GM10847 (cell line): Measurements from ENCODE around the gene KRT12.

Experiments used
- POLR2A ChIP-seq: IDR thresholded peaks from 2 replicates; pipeline ENCODE4 v1.6.1; 2011; ENCODE audit not compliant: insufficient read length; ENCODE audit errors: extremely low read depth

Gene KRT12

DNA sequence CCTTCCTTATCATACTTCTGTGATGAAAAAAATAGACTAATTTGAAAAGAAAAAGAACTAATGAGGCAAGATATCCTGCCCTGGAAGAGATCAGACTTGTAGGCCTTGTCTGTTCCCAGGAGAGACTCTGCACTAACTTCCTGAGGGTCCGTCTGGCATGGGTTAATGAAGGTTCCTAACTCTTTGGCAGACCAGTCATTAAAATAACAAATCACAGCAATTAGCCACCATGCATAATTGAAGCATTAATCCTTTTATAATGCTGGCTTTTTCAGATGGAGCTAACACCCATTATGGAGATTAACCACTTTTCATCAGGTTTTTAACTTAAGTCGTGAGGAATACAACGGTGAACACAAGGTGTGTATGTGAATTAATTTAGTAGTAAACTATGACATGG is 34.2 kb downstream of the KRT12 start:
- no peak for TF ChIP-seq POLR2A

DNA sequence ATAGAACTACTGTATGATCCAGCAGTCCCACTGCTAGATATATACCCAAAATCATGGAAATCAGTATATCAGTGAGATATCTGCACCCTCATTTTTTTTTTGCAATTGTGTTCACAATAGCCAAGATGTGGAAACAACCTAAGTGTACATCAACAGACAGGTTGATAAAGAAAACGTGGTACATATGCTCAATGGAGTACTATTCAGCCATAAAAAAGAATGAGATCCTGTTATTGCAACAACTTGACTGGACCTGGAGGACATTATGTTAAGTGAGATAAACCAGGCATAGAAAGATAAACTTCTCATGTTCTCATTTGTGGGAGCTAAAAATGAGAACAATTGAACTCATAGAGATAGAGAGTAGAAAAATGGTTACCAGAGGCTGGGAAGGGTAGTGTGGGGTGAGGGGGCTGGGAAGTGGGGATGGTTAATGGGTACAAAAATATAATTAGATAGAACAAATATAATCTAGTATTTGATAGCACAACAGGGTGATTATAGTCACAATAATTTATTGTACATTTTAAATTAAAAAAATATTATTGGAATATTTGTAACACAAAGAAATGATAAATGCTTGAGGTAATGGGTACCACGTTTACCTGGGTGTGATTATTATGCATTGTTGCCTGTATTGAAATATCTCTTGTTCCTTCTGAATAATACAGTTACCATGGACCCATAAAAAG is 36.8 kb downstream of the KRT12 start:
- TF ChIP-seq POLR2A = no peak

DNA sequence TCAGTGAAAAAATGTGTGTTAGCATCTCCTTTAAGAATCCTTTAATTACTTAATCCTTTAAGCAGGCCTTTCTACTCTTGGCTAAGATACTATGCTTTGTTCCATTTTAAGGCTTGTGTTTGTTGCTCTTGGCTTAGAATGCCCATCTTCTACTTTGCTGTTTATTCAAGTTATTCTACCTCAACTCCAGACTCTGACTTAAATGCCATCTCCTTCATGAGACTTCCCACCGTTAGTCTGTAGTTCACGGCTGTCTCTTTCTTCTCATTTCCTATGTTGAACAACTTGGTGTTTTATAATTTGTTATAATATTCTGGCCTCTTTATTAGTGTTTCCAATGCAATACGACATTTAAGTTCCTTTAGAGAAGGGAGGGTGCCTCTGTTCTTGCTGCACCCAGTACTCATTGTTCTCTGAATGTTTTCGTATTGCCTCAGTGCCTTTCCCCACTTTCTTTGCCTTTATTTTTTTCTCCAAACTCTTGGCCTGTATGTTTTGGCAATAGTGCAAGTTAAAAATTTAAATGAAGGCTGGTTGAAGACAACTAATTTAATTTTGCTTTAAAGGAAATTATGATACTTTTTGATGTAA is 38.5 kb downstream of the KRT12 start:
- no peak for TF ChIP-seq POLR2A

DNA sequence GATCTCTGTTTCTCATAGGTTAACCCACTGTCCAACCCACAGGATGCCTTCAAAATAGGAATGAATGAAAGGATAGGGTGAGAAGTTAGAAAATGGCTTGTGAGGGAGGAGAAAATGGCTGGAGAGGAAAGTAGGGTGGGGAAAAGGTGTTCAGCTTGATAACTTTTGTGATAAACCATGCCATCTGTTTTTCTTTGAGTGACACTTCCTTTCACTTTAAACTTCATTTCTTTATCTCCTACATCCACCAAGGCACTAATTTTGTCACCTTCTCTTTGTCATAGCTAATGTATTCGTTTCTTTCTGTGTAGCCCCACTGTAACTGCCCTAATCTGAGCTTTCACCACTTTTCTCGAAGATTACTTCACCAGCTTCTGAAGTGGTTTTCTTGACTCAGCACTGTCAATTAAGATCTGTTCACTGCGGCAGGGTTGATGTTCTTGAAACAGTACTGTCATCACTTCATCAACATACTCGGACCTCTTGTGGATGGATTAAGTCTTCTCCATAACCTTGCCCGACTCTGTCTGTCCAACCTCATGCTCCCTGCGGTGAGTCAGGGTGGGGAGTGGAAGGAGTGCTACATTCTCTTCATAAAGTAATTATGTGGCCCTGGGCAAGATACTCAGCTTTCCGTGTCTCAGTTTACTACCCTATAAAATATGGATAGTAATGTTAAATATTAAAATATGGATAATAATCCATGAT is 39.1 kb downstream of the KRT12 start:
- no peak for TF ChIP-seq POLR2A

DNA sequence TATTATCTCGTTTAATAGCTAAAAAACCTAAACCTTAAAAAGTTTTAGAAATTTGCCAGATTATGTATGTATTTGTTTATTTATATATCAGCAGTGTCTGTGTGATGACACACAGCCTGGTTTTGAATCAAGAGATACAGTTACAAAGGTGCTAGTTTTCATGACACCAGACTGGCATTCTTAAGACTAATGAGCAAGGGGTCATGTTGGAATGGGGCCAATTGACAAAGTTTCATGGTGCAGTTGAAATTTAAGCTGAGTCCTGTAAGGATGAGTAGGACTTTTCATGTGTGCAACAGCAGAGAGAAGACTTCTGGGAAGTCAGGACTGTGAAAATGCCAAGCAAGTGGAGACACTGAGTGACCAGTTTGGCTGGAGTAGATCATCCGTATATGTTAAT is 41.4 kb downstream of the KRT12 start:
- TF ChIP-seq POLR2A = no peak

DNA sequence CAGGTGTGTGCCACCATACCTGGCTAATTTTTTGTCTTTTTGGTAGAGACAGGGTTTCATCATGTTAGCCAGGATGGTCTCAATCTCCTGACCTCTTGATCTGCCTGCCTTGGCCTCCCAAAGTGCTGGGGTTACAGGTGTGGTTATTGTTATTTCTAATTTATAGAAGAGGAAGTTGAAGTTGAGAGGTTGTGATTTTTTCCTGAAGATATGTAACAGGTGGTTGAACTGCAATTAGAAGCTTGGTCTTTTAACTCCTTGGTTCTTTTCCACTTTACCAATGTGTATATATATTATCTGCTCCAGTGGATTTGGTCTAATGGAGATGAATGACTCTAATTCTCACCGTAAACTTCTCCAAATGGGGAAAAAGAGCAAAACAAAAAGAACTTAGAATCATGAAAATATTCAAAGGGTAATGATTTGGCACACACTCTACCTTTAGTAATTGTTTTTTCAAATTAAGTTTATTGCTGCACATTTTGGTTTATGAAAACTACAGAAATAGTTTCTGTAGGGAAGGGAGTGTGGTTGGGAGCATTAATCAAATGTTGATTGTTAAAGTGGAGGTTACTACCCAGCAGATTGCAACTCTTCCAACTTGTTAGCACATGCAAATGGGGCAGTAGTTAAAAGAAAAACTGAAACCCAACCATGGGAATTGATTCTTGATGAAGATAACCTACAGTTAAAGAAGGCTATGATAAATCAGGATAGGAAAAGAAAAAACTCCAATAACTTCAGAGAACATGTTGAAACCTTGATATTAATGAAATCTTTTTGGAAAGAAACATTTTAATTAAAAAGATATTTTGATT is 42.8 kb downstream of the KRT12 start:
- TF ChIP-seq POLR2A = no peak

DNA sequence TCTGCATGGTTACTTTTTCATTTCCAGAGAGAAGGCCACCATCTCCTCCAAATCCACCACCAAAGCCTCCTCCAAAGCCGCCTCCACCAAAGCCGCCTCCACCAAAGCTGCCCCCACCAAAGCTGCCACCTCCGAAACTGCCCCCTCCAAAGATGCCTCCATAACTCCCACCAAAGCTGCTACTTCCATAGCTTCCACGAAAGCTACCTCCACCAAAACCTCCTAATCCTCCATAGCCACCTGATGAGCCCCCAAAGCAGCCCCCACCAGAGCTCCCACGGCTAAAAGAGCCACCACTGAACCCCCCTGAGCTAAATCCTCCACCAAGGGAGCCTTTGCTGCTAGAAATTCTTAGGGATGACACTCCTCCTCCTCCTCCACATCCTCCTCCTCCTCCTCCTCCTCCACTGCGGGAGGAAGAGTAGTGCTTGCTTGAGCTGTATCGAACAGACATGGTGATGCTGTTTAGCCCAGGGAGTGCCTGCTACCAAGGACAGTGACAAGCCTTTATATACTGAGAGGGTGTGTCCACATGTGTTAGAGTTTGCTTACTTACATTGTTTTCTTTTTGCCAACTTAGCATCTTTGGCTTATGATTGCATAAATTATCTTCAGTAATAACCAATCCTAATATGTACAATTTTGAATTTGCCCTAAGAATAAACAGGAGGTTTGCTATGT is 44.8 kb downstream of the KRT12 start, which contains the start of gene KRT10:
TSS of gene KRT10 (minus strand) at position 483 of the 681 bp plus-strand sequence. CDS start at position 454, 29 bp downstream.
- TF ChIP-seq POLR2A = no peak

DNA sequence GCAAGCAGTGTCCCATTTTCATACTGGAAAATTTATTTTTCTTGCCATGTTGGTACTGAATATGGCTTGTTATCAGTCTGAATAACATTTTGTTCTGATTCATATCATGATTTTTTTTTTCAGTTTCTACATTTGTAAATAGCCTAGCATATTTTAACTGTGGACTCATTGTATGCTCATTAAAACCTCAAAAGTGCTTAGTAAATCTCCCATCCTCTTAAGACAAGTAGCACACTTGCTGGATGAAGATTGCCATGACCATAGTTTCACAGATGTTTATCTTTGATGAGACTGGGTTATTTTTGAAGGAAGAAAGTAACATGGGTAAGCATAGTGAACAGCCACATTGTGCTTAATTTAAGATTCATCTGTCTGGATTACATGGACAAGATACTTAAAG is 45.5 kb downstream of the KRT12 start:
- TF ChIP-seq POLR2A = no peak

DNA sequence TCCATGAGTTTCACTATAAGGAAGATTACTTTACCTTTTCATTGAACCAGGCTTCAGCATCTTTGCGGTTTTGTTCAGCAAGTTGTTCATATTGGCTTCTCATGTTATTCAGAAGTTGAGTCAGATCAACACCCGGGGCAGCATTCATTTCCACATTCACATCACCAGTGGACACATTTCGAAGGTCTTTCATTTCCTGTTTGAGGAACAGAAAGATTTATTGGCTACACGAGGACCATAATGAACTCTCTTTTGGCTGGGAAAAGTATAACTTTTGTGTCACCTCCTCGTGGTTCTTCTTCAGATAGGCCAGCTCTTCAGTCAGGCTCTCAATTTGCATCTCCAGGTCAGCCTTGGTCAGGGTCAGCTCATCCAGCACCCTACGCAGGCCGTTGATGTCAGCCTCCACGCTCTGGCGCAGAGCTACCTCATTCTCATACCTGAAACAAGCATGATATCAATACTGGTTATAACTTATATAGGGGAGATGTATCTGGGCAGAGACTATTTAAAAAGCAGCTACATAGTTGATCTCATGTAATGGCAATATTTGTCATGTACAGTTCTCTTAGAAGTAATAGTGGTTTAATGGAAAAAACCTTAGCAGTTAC is 46.7 kb downstream of the KRT12 start:
- no peak for TF ChIP-seq POLR2A

DNA sequence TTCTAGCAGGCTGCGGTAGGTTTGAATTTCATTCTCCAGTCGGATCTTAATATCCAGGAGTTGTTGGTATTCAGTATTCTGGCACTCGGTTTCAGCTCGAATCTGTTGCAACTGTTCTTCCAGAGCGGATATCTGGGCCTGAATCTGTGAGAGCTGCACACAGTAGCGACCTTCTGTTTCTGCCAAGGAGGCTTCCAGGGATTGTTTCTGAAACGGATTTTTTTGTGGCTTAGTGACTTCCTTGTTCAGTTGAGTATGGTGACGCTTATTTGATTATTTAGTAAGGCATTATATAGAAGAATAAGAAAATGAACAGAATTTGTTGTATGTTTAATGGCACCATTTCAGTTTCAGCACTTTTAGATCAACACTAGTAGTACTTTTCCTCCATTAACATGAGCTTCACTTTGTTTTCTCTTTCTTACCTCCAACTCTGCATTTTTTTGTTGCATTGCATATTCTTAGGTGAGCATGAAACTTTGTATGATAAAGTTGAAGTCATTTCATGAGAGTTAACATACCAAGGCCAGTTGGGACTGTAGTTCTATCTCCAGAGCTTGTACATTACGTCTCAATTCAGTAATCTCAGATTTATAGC is 47.4 kb downstream of the KRT12 start:
- TF ChIP-seq POLR2A = no peak

DNA sequence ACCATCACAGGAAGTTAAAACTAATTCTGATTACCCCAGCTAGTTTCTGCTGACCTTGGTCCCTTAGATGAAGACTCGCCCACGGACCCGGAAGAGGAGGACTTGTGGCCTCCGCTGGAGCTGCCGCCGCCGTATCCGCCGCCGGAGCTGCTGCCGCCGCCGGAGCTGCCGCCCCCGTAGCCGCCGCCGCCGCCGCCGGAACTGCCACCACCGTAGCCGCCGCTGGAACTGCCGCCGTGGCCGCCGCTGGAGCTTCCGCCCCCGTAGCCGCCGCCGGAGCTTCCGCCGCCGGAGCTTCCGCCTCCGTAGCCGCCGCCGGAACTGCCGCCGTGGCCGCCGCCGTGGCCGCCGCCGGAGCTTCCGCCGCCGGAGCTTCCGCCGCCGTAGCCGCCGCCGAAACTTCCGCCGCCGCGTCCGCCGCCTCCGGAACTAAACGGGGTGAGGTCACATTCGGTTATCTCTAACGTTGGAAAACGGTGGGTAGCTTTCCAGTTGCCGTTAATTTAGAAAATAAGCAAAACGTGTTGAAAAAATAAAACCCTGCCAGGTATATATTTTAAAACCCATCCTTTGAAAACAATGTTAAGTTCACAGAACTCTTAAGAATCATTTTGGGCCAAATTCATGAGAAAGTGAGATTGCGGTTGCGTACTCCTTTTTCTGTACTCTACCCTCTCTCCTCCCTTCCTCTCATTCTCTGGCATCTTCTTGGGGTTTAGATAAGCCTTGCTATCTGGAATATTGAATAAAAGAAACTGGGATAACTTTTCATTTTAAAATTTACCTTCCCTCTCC is 48.1 kb downstream of the KRT12 start:
- TF ChIP-seq POLR2A = peak; percentile 68

DNA sequence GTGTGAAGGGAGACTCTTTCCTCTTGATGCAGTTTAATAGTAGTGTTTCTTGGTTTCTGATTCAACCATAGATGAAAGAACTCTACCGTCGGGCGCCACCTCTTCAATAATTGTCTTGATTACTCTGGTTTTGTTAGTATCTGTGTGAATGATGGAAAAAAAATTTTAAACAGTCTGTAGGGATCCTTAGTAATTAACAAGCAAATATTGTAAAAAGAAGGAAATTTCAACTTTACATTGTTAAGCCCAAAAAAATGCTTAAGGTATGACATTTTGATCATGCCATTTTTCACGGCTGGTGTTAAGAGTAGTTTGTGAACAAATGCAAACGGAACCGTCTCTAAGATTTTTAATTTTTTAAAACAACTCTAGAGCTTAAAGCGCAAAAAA is 48.7 kb downstream of the KRT12 start:
- no peak for TF ChIP-seq POLR2A

DNA sequence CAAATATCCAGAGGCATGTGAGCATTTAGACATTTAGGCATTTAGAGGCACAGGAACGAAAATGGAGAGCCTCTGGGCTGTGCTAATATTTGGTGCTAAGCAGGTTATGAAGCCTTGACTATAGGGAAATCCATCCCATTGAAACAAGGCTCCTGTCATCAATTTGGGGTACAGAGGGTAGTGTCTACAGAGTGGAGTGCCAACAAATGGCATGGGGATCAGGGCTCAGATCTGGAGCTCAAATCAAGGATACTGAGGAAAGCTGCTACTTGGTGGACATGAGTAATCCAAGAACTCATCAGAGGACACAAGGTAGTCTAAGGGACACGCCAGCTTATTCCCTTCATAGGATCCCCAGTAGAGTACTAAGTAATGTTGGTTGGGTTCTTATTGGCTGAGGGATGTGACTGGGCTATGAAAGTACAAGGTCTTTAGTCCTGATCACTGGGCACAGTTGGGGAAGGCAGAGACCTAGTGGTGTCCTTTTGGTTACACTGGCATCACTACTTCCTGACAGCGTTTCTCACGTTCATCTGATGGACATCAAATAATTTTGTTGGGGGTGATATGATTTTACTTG is 49.8 kb downstream of the KRT12 start:
- TF ChIP-seq POLR2A = no peak
